Karpas-422 (cell line): ENCODE data around the gene RPS6KA4. TPM values are rescaled to one million over a fixed set of nuclear protein-coding genes. Genes with fewer than 3 reads are reported as not detected.

Experiments
- DNase-seq: peaks from one replicate; pipeline ENCODE4 v3.0.0-alpha.2; 2015
- H2AFZ ChIP-seq: fragments of 200-600 bp; sonication (generic); 2 replicates; pipeline ENCODE4 v1.6.1; 2014; ENCODE audit warnings: antibody characterized with exemption, low read length, mixed read lengths
- H3K27ac ChIP-seq: fragments of 200-600 bp; sonication (generic); 2 replicates; pipeline ENCODE4 v1.5.1; 2014; ENCODE audit warnings: mild to moderate bottlenecking, low read length, moderate library complexity
- H3K27me3 ChIP-seq: fragments of 200-600 bp; sonication (generic); 2 replicates; pipeline ENCODE4 v1.6.1; 2014; ENCODE audit warnings: low read length, mixed read lengths
- H3K36me3 ChIP-seq: fragments of 200-600 bp; sonication (generic); 2 replicates; pipeline ENCODE4 v1.6.1; 2014; ENCODE audit warnings: low read length, mixed read lengths; ENCODE audit not compliant: insufficient read depth
- H3K4me1 ChIP-seq: fragments of 200-600 bp; sonication (generic); 2 replicates; pipeline ENCODE4 v1.6.1; 2014; ENCODE audit warnings: mild to moderate bottlenecking, low read length, mixed read lengths
- H3K4me2 ChIP-seq: fragments of 200-600 bp; sonication (generic); 2 replicates; pipeline ENCODE4 v1.6.1; 2014; ENCODE audit warnings: low read length, low read depth, mild to moderate bottlenecking; ENCODE audit not compliant: poor library complexity, severe bottlenecking
- H3K4me3 ChIP-seq: fragments of 200-600 bp; sonication (generic); 2 replicates; pipeline ENCODE4 v1.5.1; 2014; ENCODE audit warnings: mild to moderate bottlenecking, antibody characterized with exemption, low read length, mixed read lengths
- H3K79me2 ChIP-seq: fragments of 200-600 bp; sonication (generic); 2 replicates; pipeline ENCODE4 v1.6.1; 2014; ENCODE audit warnings: mild to moderate bottlenecking, low read length, mixed read lengths
- H3K9ac ChIP-seq: fragments of 200-600 bp; sonication (generic); 2 replicates; pipeline ENCODE4 v1.6.0; 2014; ENCODE audit warnings: low read length
- H3K9me2 ChIP-seq: fragments of 200-600 bp; sonication (generic), shearing (Covaris generic); replicated peaks from 2 replicates; pipeline ENCODE4 v1.6.0; 2014; ENCODE audit warnings: mild to moderate bottlenecking, low read length, moderate library complexity; ENCODE audit not compliant: insufficient read depth
- H3K9me3 ChIP-seq: fragments of 300-700, 200-600 bp; sonication (generic); 2 replicates; pipeline ENCODE4 v1.6.1; 2014; ENCODE audit warnings: low read length, mixed read lengths
- H4K20me1 ChIP-seq: fragments of 200-600 bp; sonication (generic); 2 replicates; pipeline ENCODE4 v1.6.1; 2014; ENCODE audit warnings: mild to moderate bottlenecking, antibody characterized with exemption, low read length, low read depth; ENCODE audit not compliant: insufficient read depth
- total RNA-seq: library from RNA; depleted of rRNA; stranded (reverse); fragments of >200 nt; shearing (Covaris generic); gene quantifications from 2 replicates; pipeline ENCODE4 v1.2.3, GENCODE V29; 2014; ENCODE audit warnings: low replicate concordance

The RPS6KA4 gene
- total RNA-seq, 1 experiment from 2014 or later = 17.1 TPM

DNA sequence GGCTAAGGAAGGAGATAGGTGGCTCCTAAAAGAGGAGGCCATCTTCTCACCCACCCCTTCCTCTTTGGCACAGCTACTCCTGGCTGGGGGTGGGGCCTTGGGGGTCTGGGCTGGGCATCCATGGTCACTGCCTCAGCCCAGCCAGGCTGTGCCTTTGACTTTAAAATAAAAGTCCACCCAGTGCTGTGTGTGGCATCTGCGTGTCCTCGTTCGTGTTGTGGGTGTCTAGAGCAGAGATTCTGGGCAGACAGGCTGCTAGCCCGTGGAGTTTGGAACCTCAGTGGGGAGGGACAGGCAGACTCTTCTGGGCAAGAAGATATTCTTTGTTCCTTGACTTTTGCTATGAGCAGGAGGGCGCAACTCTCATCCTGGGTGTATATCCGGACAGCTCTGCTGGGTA, 13.1 kb downstream of the RPS6KA4 start:
- H3K79me2 ChIP-seq = no peaks in the 10 kb centered on the region
- H3K9me2 ChIP-seq = no peaks in the 10 kb centered on the region
- no peak overlapping the region for H3K9ac ChIP-seq
- no peaks in the 10 kb centered on the region for H3K9me3 ChIP-seq
- no peak overlapping the region for H3K27ac ChIP-seq
- no peak overlapping the region for H3K4me2 ChIP-seq
- no peaks in the 10 kb centered on the region for H4K20me1 ChIP-seq
- peaks cover 4% of the 10 kb centered on the region for H3K4me1 ChIP-seq
- no peak overlapping the region for H2AFZ ChIP-seq
- no peak overlapping the region for H3K4me3 ChIP-seq
- peaks cover 3% of the 10 kb centered on the region; the same call in 1 of the 2 replicates for H3K36me3 ChIP-seq
- H3K27me3 ChIP-seq = no peaks in the 10 kb centered on the region
- no peak for DNase-seq

DNA sequence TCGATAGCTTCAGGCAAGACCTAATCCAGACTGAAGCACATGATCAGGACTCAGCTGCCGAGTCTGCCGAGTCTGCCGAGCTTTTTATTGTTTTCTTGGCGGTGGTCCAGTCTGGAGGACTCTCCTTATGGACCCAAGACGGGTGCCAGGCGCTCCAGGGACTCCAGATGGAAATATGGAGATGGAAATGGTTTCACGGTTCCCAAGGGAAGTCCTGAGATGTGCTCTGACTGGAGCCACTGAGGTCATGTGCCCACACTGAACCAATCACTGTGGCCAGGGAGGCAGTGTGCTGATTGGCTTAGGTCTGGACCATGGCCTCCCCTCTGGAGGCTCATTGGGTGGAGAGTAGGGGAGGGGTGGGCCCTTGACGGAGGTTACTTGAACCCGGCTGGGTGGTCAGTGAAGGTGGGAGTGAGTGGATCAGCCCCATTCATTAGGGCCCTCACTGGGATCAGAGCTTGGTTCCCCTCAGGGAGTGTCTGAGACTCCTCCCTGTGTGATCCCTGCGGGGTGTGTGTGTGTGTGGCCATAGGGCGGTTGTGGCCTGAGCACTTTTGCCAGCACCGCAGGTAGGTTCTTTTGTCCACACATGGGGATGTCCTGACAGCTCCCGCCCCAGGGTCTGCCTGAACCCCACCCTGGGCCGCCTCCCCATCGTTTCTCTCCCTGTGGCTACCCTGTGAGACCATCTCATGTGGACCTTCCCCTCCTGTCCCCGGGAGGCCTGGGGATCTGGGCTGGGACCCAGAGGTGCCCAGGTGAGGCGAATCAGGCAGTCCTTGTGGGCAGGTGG, 14.0 kb downstream of the RPS6KA4 start:
- Histone ChIP-seq H4K20me1 (no peaks in the 10 kb centered on the region), H3K36me3 (peaks cover 3% of the 10 kb centered on the region; the same call in 1 of the 2 replicates), H2AFZ (no peak overlapping the region), H3K4me2 (no peak overlapping the region), H3K79me2 (no peaks in the 10 kb centered on the region), H3K27me3 (no peaks in the 10 kb centered on the region), H3K27ac (no peak overlapping the region), H3K9me2 (no peaks in the 10 kb centered on the region), H3K9me3 (no peaks in the 10 kb centered on the region), H3K9ac (no peak overlapping the region), H3K4me1 (peaks cover 4% of the 10 kb centered on the region), H3K4me3 (no peak overlapping the region)
- peak; percentile 75 for DNase-seq

DNA sequence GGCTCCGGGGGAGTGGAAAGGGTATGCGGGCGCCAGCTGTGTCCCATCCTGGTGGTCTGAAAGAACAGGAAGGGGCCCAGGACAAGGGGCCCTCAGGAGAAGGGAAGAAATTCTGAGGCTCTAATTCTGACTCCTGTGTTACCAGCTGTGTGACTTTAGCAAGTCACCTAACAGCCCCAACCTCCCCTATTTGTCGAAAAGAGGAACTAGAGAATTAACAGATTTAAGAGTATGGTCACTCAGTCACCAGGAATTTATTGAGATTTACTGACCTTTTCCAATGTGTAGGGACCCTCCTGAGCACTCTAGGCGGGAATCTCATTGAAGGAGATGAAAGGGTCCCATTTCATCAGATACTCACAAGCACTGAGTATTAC, 14.6 kb downstream of the RPS6KA4 start:
- H3K9ac ChIP-seq = no peak overlapping the region
- no peak overlapping the region for H3K4me2 ChIP-seq
- no peaks in the 10 kb centered on the region for H3K79me2 ChIP-seq
- peaks cover 3% of the 10 kb centered on the region; the same call in 1 of the 2 replicates for H3K36me3 ChIP-seq
- no peaks in the 10 kb centered on the region for H3K9me3 ChIP-seq
- peak; percentile 54 for DNase-seq
- H3K4me1 ChIP-seq = peaks cover 4% of the 10 kb centered on the region
- H3K27ac ChIP-seq = no peak overlapping the region
- H3K4me3 ChIP-seq = no peak overlapping the region
- no peaks in the 10 kb centered on the region for H3K27me3 ChIP-seq
- no peaks in the 10 kb centered on the region for H3K9me2 ChIP-seq
- H2AFZ ChIP-seq = no peak overlapping the region
- H4K20me1 ChIP-seq = no peaks in the 10 kb centered on the region

DNA sequence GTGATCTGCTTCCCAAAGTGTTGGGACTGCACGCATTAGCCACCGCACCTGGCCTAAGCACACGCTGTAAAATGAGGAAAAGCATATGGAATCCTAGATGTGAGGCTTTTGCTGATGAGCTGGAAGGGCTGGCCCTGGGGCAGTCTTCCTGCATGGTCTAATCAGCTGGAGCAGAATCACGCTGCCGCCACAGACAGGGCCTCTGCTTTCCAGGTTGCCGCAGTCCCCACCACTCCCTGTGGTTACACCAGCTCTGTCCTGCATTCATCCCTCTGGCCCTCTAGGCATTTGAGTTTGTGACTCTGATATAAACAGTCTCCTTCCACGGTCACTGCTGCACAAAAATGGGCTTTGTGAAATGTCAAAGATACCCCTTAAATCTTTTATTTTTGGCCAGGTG, 17.1 kb downstream of the RPS6KA4 start:
- DNase-seq = no peak
- no peak overlapping the region for H3K4me2 ChIP-seq
- H3K79me2 ChIP-seq = no peaks in the 10 kb centered on the region
- H3K4me1 ChIP-seq = peaks cover 4% of the 10 kb centered on the region
- no peaks in the 10 kb centered on the region for H3K9me2 ChIP-seq
- H3K27ac ChIP-seq = no peak overlapping the region
- H3K9me3 ChIP-seq = no peaks in the 10 kb centered on the region
- no peak overlapping the region for H3K9ac ChIP-seq
- no peaks in the 10 kb centered on the region for H3K36me3 ChIP-seq
- H3K4me3 ChIP-seq = no peak overlapping the region
- H3K27me3 ChIP-seq = no peaks in the 10 kb centered on the region
- H4K20me1 ChIP-seq = no peaks in the 10 kb centered on the region
- no peak overlapping the region for H2AFZ ChIP-seq

DNA sequence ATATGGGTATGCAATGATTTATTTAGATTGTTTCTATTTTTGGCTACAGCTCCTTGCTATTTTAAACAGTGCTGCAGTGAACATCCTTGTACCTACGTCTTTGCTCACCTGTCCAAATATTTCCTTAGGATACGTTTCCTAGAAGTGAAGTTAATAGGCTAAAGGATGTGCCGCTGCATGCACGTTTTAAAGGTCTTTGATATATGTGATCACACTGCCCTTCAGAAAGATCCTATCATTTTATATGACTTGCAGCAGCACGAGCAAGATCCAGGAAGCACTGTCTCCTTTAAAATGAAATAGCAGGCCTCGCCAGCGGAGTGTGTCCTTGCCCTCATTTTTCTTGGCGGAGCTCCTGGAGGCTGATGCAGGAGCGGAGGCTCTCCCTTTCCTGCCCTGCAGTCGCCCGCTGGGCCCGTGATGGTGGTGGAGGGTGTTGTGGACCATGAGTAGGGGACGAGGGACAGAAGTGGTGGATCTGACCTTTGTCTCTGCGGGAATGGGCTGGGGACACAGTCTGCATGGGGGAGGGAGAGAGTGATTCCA, 19.4 kb downstream of the RPS6KA4 start:
- Histone ChIP-seq H3K27ac (no peak overlapping the region), H3K36me3 (no peaks in the 10 kb centered on the region), H3K4me1 (peaks cover 1% of the 10 kb centered on the region), H3K9me2 (no peaks in the 10 kb centered on the region), H3K27me3 (no peaks in the 10 kb centered on the region), H4K20me1 (no peaks in the 10 kb centered on the region), H3K9ac (no peak overlapping the region), H3K4me3 (no peak overlapping the region), H3K79me2 (no peaks in the 10 kb centered on the region), H3K9me3 (no peaks in the 10 kb centered on the region), H2AFZ (no peak overlapping the region), H3K4me2 (no peak overlapping the region)
- no peak for DNase-seq

DNA sequence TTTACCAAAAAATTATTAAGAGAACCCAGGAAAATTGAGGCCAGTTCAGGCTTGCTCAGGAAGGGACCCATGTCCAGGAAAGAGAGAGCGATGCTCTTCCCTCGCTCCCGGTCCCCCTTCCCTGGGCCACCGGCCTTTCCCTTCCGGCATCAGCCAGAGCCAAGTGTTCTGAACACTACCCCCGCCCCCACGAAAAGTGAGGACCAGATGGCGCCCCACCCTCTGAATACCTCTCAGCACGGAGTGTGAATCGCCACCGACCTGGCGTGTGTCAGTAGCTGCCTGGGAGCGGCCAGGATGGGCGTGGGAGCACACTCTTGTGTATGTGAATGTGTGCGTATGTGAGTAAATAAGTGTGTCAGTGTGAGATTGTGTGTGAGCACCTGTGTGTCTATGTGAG, 20.2 kb downstream of the RPS6KA4 start:
- H3K9me3 ChIP-seq = no peaks in the 10 kb centered on the region
- no peak overlapping the region for H2AFZ ChIP-seq
- no peaks in the 10 kb centered on the region for H3K27me3 ChIP-seq
- no peak overlapping the region for H3K4me3 ChIP-seq
- H3K36me3 ChIP-seq = no peaks in the 10 kb centered on the region
- H3K9me2 ChIP-seq = no peaks in the 10 kb centered on the region
- H3K27ac ChIP-seq = no peak overlapping the region
- no peaks in the 10 kb centered on the region for H3K4me1 ChIP-seq
- H4K20me1 ChIP-seq = no peaks in the 10 kb centered on the region
- H3K9ac ChIP-seq = no peak overlapping the region
- H3K4me2 ChIP-seq = no peak overlapping the region
- DNase-seq = no peak
- no peaks in the 10 kb centered on the region for H3K79me2 ChIP-seq

DNA sequence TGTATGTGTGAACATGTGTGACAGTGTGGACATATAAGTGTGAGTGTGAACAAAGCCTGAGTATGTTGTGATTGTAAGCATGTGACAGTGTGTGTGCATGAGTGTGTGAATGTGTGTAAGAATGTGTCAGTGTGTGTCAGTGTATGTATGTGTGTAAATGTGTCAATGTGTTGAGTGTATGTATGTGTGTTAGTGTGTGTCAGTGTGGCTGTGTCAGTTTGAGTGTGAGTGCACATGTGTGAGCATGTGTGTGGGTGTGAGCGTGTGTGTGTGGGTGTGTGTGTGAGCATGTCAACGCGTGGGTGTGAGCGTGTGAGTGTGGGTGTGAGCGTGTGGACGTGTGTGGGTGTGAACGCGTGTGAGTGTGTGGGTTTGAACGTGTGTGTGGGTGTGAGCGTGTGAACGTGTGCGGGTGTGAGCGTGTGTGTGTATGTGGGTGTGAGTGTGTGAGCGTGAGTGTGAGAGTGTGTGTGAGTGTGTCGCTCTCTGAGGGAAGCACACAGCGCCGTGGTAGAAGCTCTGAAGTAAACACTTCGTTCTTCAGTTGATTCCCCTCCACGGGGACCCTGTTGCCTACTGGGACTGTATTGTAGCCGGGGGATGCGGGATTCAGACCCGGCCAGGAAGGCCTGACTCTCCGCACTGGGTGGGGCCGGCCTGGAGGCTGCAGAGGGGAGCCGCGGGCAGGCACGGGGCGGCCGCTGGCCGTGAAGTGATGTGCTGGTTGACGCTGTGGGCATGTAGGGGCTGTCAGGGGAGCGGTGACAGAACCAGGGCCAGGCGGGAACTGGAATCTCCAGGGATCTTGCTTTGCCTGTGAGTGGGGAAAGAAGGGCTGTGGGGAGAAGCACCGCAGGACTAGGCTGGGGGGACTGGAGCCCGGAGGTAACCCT, 21.1 kb downstream of the RPS6KA4 start:
- Histone ChIP-seq H4K20me1 (no peaks in the 10 kb centered on the region), H3K4me2 (no peak overlapping the region), H2AFZ (no peak overlapping the region), H3K9ac (no peak overlapping the region), H3K27ac (no peak overlapping the region), H3K4me1 (no peaks in the 10 kb centered on the region), H3K9me3 (no peaks in the 10 kb centered on the region), H3K79me2 (no peaks in the 10 kb centered on the region), H3K27me3 (no peaks in the 10 kb centered on the region), H3K36me3 (no peaks in the 10 kb centered on the region), H3K9me2 (no peaks in the 10 kb centered on the region), H3K4me3 (no peak overlapping the region)
- no peak for DNase-seq

DNA sequence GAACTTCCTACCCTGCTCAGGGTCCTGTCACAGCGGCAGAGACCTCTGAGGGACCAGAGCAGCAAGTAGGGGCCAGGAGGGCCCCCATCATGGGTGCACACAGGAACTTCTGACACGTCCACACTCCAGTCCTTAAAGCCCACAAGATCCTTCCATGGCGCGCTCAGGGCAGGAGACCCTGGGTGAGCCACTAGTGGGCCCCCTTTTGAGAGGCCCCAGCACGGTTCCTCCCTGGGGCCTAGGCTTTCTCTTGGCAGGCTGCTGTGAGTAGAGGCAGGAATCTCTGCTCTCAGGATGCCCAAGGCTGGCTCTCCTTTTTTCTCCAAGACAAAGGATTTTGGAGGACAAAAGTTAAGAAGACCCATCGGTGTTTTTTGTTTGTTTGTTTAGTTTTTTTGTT, 22.4 kb downstream of the RPS6KA4 start:
- Histone ChIP-seq H3K4me2 (no peak overlapping the region), H4K20me1 (no peaks in the 10 kb centered on the region), H3K4me1 (no peaks in the 10 kb centered on the region; the same call in 1 of the 2 replicates), H3K9me3 (no peaks in the 10 kb centered on the region), H3K79me2 (no peaks in the 10 kb centered on the region), H3K9ac (no peak overlapping the region), H3K36me3 (no peaks in the 10 kb centered on the region), H3K27me3 (no peaks in the 10 kb centered on the region), H3K27ac (no peak overlapping the region), H3K4me3 (no peak overlapping the region), H2AFZ (no peak overlapping the region), H3K9me2 (no peaks in the 10 kb centered on the region)
- DNase-seq = no peak
